ENCODE data around the gene SIRT3.

- TF ChIP-seq CTCF (IDR thresholded peaks at IDR 0.05), result no peak
- TF ChIP-seq POLR2AphosphoS5 (IDR thresholded peaks at IDR 0.05), result no peak
These were observed 37.8 kb downstream of the SIRT3 start for GRCh38 chr11:198236-198806.
